Left lung (tissue), 10 donors: Measurements from ENCODE around the gene KSR1. TPM values are rescaled to one million over a fixed set of nuclear protein-coding genes. Genes with fewer than 3 reads are reported as not detected.
"Not testable (repeated sequence)": the region's sequence is repeated elsewhere in the genome, so short reads cannot be mapped to it uniquely, and the experiment has no call there.

Source experiments
- ATAC-seq: fragments of 200-7000 bp; cut with Tn5 transposase; one replicate; pipeline ENCODE4 v1.9.1; 2020; ENCODE audit warnings: moderate library complexity
- DNase-seq, 4 donors: peaks; one replicate each; pipeline ENCODE4 v3.0.0-alpha.2; 2013 to 2020
- H3K27ac ChIP-seq, 2 donors: fragments of 200-600 bp; sonication (generic) in 1 of 2; one replicate each; pipeline versions ENCODE4 v1.5.0 to v1.8.0; 2020 to 2021
- H3K27me3 ChIP-seq, 2 donors: fragments of 200-600 bp; sonication (generic) in 1 of 2; one replicate each; pipeline versions ENCODE4 v1.5.0 to v1.8.0; 2020 to 2021
- H3K36me3 ChIP-seq, 2 donors: fragments of 200-600 bp; sonication (generic) in 1 of 2; one replicate each; pipeline versions ENCODE4 v1.5.0 to v1.8.0; 2020 to 2021
- H3K4me1 ChIP-seq, 2 donors: fragments of 200-600 bp; one replicate each; pipeline ENCODE4 v1.8.0; 2021
- H3K4me3 ChIP-seq, 2 donors: fragments of 200-600 bp; sonication (generic) in 1 of 2; one replicate each; pipeline versions ENCODE4 v1.5.0 to v1.8.0; 2020 to 2021; ENCODE audit warnings: mild to moderate bottlenecking in 1 of 2
- H3K9me3 ChIP-seq, 2 donors: fragments of 200-600 bp; sonication (generic) in 1 of 2; one replicate each; pipeline versions ENCODE4 v1.5.0 to v1.8.0; 2020 to 2021
- intact Hi-C, 2 donors: fragments of 100-400 bp; cut with DNase I; formaldehyde crosslinking; loops; one replicate each; pipeline versions ENCODE4 v1.11.2 to v1.14.2; 2022
- polyA plus RNA-seq, 6 donors: library from polyadenylated mRNA; unstranded; fragments of 120-200 nt; gene quantifications; one replicate each; pipeline ENCODE4 v1.2.1, GENCODE V29; 2013; ENCODE audit not compliant: insufficient read length in 6 of 6
- total RNA-seq, 2 donors: library from RNA; stranded (reverse); fragmentation: NEBNext Ultra II Directional; extraction: Animal tissue kit (Norgen Biotek cat#: 25700); gene quantifications; one replicate each; pipeline ENCODE4 v1.2.1, GENCODE V29; 2021
- TF ChIP-seq, protein P1 (sequence below), 2 donors: fragments of 200-600 bp; sonication (generic) in 1 of 2; IDR thresholded peaks; one replicate each; pipeline versions ENCODE4 v1.5.0 to v1.8.0; 2021; ENCODE audit warnings: antibody characterized with exemption in 2 of 2
- donor health status: DM: no; HTN: yes; CAD: no.
- donor health status: DM: no; HTN: no; CAD: no.

KSR1 gene
- total and polyA plus RNA-seq, 8 donors = 35.0 to 70.0 (median 62.5) TPM

- H3K27ac ChIP-seq = no peak overlapping the region
- no peaks in the 10 kb centered on the region for H3K4me1 ChIP-seq
- H3K36me3 ChIP-seq = peaks cover 0 to 72% of the 10 kb centered on the region in 2 donors
- H3K9me3 ChIP-seq = no peaks in the 10 kb centered on the region
- intact Hi-C loops = no loop called here
- no peaks in the 10 kb centered on the region for H3K27me3 ChIP-seq
- no peak for DNase-seq
- TF ChIP-seq, protein P1, sequence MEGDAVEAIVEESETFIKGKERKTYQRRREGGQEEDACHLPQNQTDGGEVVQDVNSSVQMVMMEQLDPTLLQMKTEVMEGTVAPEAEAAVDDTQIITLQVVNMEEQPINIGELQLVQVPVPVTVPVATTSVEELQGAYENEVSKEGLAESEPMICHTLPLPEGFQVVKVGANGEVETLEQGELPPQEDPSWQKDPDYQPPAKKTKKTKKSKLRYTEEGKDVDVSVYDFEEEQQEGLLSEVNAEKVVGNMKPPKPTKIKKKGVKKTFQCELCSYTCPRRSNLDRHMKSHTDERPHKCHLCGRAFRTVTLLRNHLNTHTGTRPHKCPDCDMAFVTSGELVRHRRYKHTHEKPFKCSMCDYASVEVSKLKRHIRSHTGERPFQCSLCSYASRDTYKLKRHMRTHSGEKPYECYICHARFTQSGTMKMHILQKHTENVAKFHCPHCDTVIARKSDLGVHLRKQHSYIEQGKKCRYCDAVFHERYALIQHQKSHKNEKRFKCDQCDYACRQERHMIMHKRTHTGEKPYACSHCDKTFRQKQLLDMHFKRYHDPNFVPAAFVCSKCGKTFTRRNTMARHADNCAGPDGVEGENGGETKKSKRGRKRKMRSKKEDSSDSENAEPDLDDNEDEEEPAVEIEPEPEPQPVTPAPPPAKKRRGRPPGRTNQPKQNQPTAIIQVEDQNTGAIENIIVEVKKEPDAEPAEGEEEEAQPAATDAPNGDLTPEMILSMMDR (IDR thresholded peaks at IDR 0.05) = no peak
- H3K4me3 ChIP-seq = no peak overlapping the region
- no peak for ATAC-seq
These were observed 168.3 kb downstream of the KSR1 start for GRCh38 chr17:27624539-27624938.

GRCh38 chr17:27625856-27626255, 169.6 kb downstream of the KSR1 start:
- H3K36me3 ChIP-seq = peaks cover 0 to 59% of the 10 kb centered on the region in 2 donors
- no peak for ATAC-seq
- intact Hi-C loops = no loop called here

DNA sequence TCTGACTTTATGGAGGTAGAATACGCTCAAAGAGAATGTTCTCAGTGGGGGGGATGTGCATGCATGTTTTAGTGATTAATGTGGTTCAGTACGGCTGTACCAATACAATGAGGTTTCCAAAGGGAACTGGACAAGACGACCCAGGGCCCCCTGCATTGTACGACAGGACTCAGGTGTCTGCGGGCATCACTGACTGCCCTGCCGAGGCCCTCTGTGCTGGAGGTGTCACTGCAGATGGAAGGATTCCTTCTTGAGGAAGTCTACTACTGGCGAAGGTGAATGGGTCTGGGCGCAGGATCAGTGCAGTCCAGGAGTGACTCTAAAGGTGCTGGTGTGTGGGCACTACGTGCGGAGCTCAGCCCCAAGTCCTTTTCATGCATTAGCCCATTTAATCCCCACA, 171.3 kb downstream of the KSR1 start:
- no peaks in the 10 kb centered on the region for H3K9me3 ChIP-seq
- H3K4me1 ChIP-seq = peaks cover 5 to 16% of the 10 kb centered on the region in 2 donors
- no peak overlapping the region for H3K27ac ChIP-seq
- ATAC-seq = no peak
- peaks cover 0 to 42% of the 10 kb centered on the region in 2 donors for H3K36me3 ChIP-seq
- H3K27me3 ChIP-seq = no peaks in the 10 kb centered on the region
- intact Hi-C loops = no loop called here
- DNase-seq = no peak
- TF ChIP-seq, protein P1 (IDR thresholded peaks at IDR 0.05) = no peak
- no peak overlapping the region for H3K4me3 ChIP-seq

More at GRCh38 chr17:27625856-27626255, 169.6 kb downstream of the KSR1 start:
- TF ChIP-seq, protein P1 (IDR thresholded peaks at IDR 0.05) = no peak
- Histone ChIP-seq H3K9me3 (no peaks in the 10 kb centered on the region), H3K4me3 (no peak overlapping the region), H3K27me3 (no peaks in the 10 kb centered on the region), H3K4me1 (no peaks in the 10 kb centered on the region), H3K27ac (no peak overlapping the region)
- DNase-seq = no peak

GRCh38 chr17:27628376-27628775, 172.1 kb downstream of the KSR1 start:
- no peak overlapping the region for H3K4me3 ChIP-seq
- H3K9me3 ChIP-seq = no peaks in the 10 kb centered on the region
- DNase-seq = no peak
- intact Hi-C loops = no loop called here
- peaks cover 13 to 23% of the 10 kb centered on the region in 2 donors for H3K4me1 ChIP-seq
- TF ChIP-seq, protein P1 (IDR thresholded peaks at IDR 0.05) = no peak
- peaks cover 0 to 34% of the 10 kb centered on the region in 2 donors for H3K36me3 ChIP-seq
- no peak for ATAC-seq
- H3K27me3 ChIP-seq = no peaks in the 10 kb centered on the region
- no peak overlapping the region for H3K27ac ChIP-seq

DNA sequence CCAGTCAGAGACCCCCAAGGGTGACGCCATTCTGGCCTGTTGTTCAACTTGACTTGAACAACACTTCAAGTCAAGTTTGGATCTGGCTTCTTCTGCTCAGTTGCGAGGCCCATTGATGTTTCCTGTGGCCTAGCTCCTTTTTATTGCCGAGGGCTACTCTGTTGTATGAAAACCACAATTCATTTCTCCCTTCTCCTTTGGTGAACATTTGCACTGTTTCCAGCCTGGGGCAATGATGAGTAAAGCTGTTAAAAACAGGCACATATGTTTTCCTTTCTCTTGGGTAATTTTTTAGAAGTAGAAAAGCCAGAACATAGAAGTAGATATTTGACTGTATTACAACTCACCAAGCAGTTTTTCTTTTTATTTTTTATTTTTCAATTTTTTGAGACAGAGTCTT, 173.0 kb downstream of the KSR1 start:
- H3K4me1 ChIP-seq = peaks cover 17 to 32% of the 10 kb centered on the region in 2 donors
- DNase-seq, H3K4me3 ChIP-seq, H3K9me3 ChIP-seq, ATAC-seq, H3K27ac ChIP-seq, intact Hi-C loops, H3K27me3 ChIP-seq: not testable (repeated sequence)
- H3K36me3 ChIP-seq = peaks cover 0 to 25% of the 10 kb centered on the region in 2 donors
